Tongue (tissue), 2 donors: Measurements from ENCODE around the gene HOXB6. TPM values are rescaled to one million over a fixed set of nuclear protein-coding genes. Genes with fewer than 3 reads are reported as not detected.
A peak's percentile ranks its signal among the peaks of the same experiment; 100 is the strongest.

Experiments used
- DNase-seq: peaks from one replicate; pipeline ENCODE4 v3.0.0-alpha.2; 2015
- total RNA-seq: library from RNA; depleted of rRNA; stranded (reverse); fragments of >200 nt; gene quantifications from one replicate; pipeline ENCODE4 v1.2.3, GENCODE V29; 2014

Gene HOXB6
- total RNA-seq, 1 donor from 2014 or later = not detected

GRCh38 chr17:48621410-48622392 is 16.9 kb upstream of the HOXB6 start:
- DNase-seq = no peak

- DNase-seq = no peak
Measured at GRCh38 chr17:48620461-48621139, 15.8 kb upstream of the HOXB6 start.

GRCh38 chr17:48619826-48620449 is 15.2 kb upstream of the HOXB6 start:
- DNase-seq = no peak

GRCh38 chr17:48618256-48618896 is 13.6 kb upstream of the HOXB6 start:
- peak; percentile 95 for DNase-seq

- no peak for DNase-seq
Measured at GRCh38 chr17:48617471-48618255, 12.9 kb upstream of the HOXB6 start.

- DNase-seq = no peak
Measured at GRCh38 chr17:48616717-48617470, 12.1 kb upstream of the HOXB6 start.

GRCh38 chr17:48615963-48616716 is 11.4 kb upstream of the HOXB6 start:
- DNase-seq = no peak

- DNase-seq = no peak
Measured at GRCh38 chr17:48615047-48615962, 10.5 kb upstream of the HOXB6 start, which contains the start of gene HOXB8. Gene HOXB8 (minus strand): TSS chr17:48615292. CDS start chr17:48614704, 588 bp downstream.

- no peak for DNase-seq
Measured at GRCh38 chr17:48613862-48614694, 9.3 kb upstream of the HOXB6 start.

GRCh38 chr17:48612854-48613691 is 8.3 kb upstream of the HOXB6 start:
- peak; percentile 51 for DNase-seq

GRCh38 chr17:48612456-48612853 is 7.7 kb upstream of the HOXB6 start:
- DNase-seq = no peak

- no peak for DNase-seq
Measured at GRCh38 chr17:48611681-48612455, 7.1 kb upstream of the HOXB6 start.

GRCh38 chr17:48611213-48611612 is 6.4 kb upstream of the HOXB6 start:
- no peak for DNase-seq

GRCh38 chr17:48610282-48611211 is 5.8 kb upstream of the HOXB6 start, which contains the start of gene HOXB7:
Gene HOXB7 (minus strand): TSS chr17:48611017. CDS start chr17:48610918, 99 bp downstream.
- peak; percentile 65 for DNase-seq
